ENCODE results near the gene CORO6. TPM values are rescaled to one million over a fixed set of nuclear protein-coding genes. Genes with fewer than 3 reads are reported as not detected.
A peak's percentile ranks its signal among the peaks of the same experiment; 100 is the strongest.

CORO6 gene
- total RNA-seq, 5 donors from 2014 or later (not counting 1 experiment from before 2014, with no cell fraction given), result 2.4 to 4.1 (median 3.6) TPM

DNA sequence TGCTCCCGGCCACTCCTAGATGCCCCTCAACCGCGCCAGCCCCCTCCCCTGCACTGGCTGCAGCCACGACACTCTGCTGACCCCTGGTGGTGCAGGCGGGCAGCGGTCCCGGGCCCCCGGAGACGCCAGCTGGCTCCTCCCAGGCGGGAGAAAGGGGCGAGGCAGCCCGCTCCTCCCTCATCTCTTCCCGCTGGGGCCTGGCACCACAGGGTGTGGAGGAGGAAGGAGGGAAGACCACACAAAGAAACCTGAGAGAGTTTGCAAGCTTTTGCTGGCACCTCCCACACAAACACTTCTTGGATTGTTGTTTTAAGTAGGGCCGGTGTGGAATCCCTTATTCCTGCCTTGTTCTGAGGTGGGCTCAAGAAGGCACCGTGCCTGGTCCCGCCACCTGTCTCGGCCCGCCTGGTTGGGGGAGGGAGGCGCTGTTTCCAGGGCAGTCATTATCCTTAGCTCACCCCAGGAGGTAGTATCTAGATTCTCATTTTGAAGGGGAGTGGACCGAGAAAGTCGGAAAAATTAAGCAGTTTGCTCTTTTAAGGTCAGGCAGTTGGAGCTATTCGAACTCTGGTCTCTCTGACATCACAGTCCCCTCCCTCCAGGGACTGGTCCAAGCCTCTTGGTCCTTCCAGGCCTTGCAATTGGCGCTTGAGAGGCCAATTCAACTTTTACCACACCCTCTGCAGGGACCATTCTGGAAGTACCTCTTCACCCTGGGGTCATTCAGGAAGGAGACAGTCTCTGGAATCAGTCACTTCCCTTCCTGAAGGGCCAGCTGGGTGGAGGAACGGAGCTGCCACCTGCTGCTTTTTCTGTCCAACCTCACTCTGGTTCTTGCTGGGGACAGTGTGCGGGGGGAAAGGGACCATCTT lies 30.7 kb downstream of the CORO6 start:
- ChIA-PET POLR2A (no interaction called here), CTCF (interaction anchor here in 1 of 2 donors (0.6 to 4.4 kb wide), 4 partner anchors 11 to 222 kb away, joined by 3 to 56 read pairs (median 5); no protein-coding TSS in a partner anchor)
- no peaks in the 10 kb centered on the region for H3K27me3 Mint-ChIP-seq
- peaks cover 31 to 65% of the 10 kb centered on the region in 2 experiments for H3K4me1 ChIP-seq (ENCODE audit: control insufficient read depth in 1 of 2, extremely low read depth in 1 of 2, insufficient read depth in 2 of 2, low read length in 2 of 2)
- no peaks in the 10 kb centered on the region for H3K9me3 ChIP-seq
- H3K4me3 ChIP-seq (ENCODE audit: control insufficient read depth in 1 of 2, extremely low read depth in 1 of 2, low read length in 1 of 2), result peak overlapping the region in 1 of 2 donors; percentile 16
- peak overlapping the region; percentile 81 to 83 (median 83) for H3K4me3 Mint-ChIP-seq
- H3K27ac ChIP-seq (ENCODE audit: low read length), result no peak overlapping the region
- H3K27me3 ChIP-seq (replicated peaks in 1 of 2; ENCODE audit: control insufficient read depth in 2 of 2, extremely low read depth in 1 of 2, insufficient read depth in 2 of 2, low read length in 1 of 2), result peaks cover 0 to 21% of the 10 kb centered on the region in 2 experiments
- peak in 30 of 35 experiments; percentile 29 to 81 (median 60) for DNase-seq
- no peaks in the 10 kb centered on the region for H3K36me3 ChIP-seq (ENCODE audit: control insufficient read depth in 2 of 2, extremely low read depth in 1 of 2, insufficient read depth in 1 of 2, low read length in 1 of 2)
- ATAC-seq (replicated peaks in 1 of 4), result peak; percentile 32 to 45 (median 32)
- WGBS (ENCODE audit: insufficient coverage), result 53% methylated on average over 4 of the region's 25 CpGs
- peak overlapping the region; percentile 72 to 91 for H3K27ac Mint-ChIP-seq
- H3K36me3 Mint-ChIP-seq, result no peaks in the 10 kb centered on the region
- no peaks in the 10 kb centered on the region for H3K9me3 Mint-ChIP-seq
- peaks cover 39 to 50% (median 46%) of the 10 kb centered on the region in 3 donors for H3K4me1 Mint-ChIP-seq

DNA sequence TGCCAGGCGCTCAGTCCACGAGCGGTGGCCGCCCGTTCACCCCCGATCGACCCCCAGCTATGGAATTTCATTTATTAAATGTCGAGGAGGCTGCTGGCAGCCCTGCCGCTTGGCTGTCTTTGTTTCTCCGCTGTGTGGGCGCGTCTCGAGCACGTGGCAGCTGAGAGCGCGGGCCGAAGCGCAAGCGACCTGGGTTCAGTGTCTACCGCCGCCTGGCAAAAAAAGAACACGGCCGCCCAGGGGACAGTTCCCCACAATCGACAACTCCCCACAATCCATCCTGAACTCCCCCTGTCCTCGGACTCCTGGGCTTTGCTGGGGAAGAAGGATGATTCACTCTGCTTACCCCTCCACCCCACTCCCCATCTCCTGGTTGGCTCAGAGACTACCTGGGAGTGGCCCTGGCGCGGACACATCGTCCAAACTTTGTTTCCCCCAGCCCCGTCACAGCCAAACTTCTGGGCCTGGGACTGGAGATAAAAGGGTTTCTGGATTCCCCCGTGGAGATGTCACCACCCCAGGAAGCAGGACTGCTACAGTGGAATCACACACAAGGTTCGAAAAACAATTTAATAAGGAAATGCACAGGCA lies 31.5 kb downstream of the CORO6 start:
- Histone ChIP-seq H3K27me3 (replicated peaks in 1 of 2; ENCODE audit: control insufficient read depth in 2 of 2, extremely low read depth in 1 of 2, insufficient read depth in 2 of 2, low read length in 1 of 2) (peaks cover 0 to 21% of the 10 kb centered on the region in 2 experiments), H3K9me3 (no peaks in the 10 kb centered on the region), H3K36me3 (ENCODE audit: control insufficient read depth in 2 of 2, extremely low read depth in 1 of 2, insufficient read depth in 1 of 2, low read length in 1 of 2) (no peaks in the 10 kb centered on the region), H3K4me3 (ENCODE audit: control insufficient read depth in 1 of 2, extremely low read depth in 1 of 2, low read length in 1 of 2) (peak overlapping the region in 1 of 2 donors; percentile 16), H3K4me1 (ENCODE audit: control insufficient read depth in 1 of 2, extremely low read depth in 1 of 2, insufficient read depth in 2 of 2, low read length in 2 of 2) (peaks cover 31 to 72% of the 10 kb centered on the region in 2 experiments), H3K27ac (ENCODE audit: low read length) (no peak overlapping the region)
- peak overlapping the region; percentile 72 to 91 for H3K27ac Mint-ChIP-seq
- no peaks in the 10 kb centered on the region for H3K27me3 Mint-ChIP-seq
- no peaks in the 10 kb centered on the region for H3K36me3 Mint-ChIP-seq
- peak overlapping the region; percentile 81 to 83 (median 83) for H3K4me3 Mint-ChIP-seq
- no peaks in the 10 kb centered on the region for H3K9me3 Mint-ChIP-seq
- WGBS (ENCODE audit: insufficient coverage), result 16% methylated on average over 18 of the region's 31 CpGs
- H3K4me1 Mint-ChIP-seq, result peaks cover 45 to 57% (median 54%) of the 10 kb centered on the region in 3 donors
- DNase-seq (peak in 4 of 35 experiments; percentile 25 to 49 (median 35)), ATAC-seq (replicated peaks in 1 of 4) (no peak)
- CTCF ChIA-PET, result interaction anchor here (0.6 to 4.4 kb wide), 9 partner anchors 10 to 1233 kb away, joined by 3 to 56 read pairs (median 4); partner anchors contain the start of gene CRLF3 (in 1 of the 2)
- POLR2A ChIA-PET, result interaction anchor here in 1 of 2 donors (0.6 kb wide), 1 partner anchor 126 kb away, joined by 3 read pairs; no protein-coding TSS in a partner anchor

DNA sequence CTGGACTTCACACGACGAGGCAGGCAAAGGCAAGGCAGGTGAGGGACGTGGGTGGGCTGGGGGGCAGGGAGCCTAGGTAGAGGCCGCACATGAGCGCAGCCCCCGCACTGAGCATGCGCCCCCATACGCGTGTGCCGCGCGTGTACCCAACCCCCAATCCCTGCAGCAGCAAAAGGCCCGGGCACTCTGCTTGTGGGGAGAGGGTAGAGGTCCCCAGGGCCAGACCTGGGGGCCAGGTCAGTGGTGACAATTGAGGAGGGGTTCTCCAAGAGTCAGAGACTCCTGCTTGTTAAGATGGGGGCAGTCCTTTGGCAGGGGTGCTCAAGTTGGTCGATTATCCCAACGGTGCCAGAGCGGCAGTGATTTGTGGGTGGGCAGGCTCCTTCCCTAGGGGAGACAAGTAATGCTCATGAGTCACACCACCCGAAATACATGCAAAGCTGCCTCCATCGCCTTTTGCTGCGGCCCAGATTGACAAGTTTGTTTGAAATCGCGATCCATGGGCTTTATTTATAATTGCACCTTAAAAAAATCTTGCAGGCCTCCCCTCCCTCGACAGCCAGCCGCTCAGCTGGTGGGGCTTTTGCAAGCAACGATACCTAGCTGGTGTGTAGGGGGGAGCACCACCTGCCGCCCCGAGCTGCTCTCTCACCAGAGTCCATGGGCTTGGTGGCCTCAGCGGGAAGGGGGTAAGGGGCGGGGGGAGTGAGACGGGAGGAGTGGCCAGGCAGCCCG lies 32.1 kb downstream of the CORO6 start:
- 52% methylated on average over 14 of the region's 30 CpGs for WGBS (ENCODE audit: insufficient coverage)
- Histone ChIP-seq H3K27me3 (replicated peaks in 1 of 2; ENCODE audit: control insufficient read depth in 2 of 2, extremely low read depth in 1 of 2, insufficient read depth in 2 of 2, low read length in 1 of 2) (peaks cover 0 to 20% of the 10 kb centered on the region in 2 experiments), H3K4me3 (ENCODE audit: control insufficient read depth in 1 of 2, extremely low read depth in 1 of 2, low read length in 1 of 2) (peak overlapping the region; percentile 77 to 78), H3K4me1 (ENCODE audit: control insufficient read depth in 1 of 2, extremely low read depth in 1 of 2, insufficient read depth in 2 of 2, low read length in 2 of 2) (peaks cover 34 to 73% of the 10 kb centered on the region in 2 experiments), H3K27ac (ENCODE audit: low read length) (peak overlapping the region; percentile 60), H3K36me3 (ENCODE audit: control insufficient read depth in 2 of 2, extremely low read depth in 1 of 2, insufficient read depth in 1 of 2, low read length in 1 of 2) (no peaks in the 10 kb centered on the region), H3K9me3 (no peaks in the 10 kb centered on the region)
- peak in 3 of 35 experiments; percentile 15 to 42 (median 27) for DNase-seq
- POLR2A ChIA-PET, result interaction anchor here in 1 of 2 donors (0.6 kb wide), 1 partner anchor 126 kb away, joined by 3 read pairs; no protein-coding TSS in a partner anchor
- ATAC-seq (replicated peaks in 1 of 4), result no peak
- peaks cover 52 to 64% (median 60%) of the 10 kb centered on the region in 3 donors for H3K4me1 Mint-ChIP-seq
- no peaks in the 10 kb centered on the region for H3K9me3 Mint-ChIP-seq
- no peaks in the 10 kb centered on the region for H3K36me3 Mint-ChIP-seq
- CTCF ChIA-PET, result interaction anchor here (0.6 to 4.4 kb wide), 8 partner anchors 9 to 1234 kb away, joined by 3 to 56 read pairs (median 4); partner anchors contain the start of gene CRLF3 (in 1 of the 2)
- H3K4me3 Mint-ChIP-seq, result peak overlapping the region; percentile 81 to 83 (median 83)
- no peaks in the 10 kb centered on the region for H3K27me3 Mint-ChIP-seq
- peak overlapping the region; percentile 89 to 91 for H3K27ac Mint-ChIP-seq

- Mint-ChIP-seq H3K4me1 (peaks cover 58 to 70% (median 69%) of the 10 kb centered on the region in 3 donors), H3K4me3 (peak within 1 kb of the TSS; percentile 87 to 93 (median 89)), H3K9me3 (no peaks in the 10 kb centered on the region), H3K27ac (peak within 1 kb of the TSS; percentile 92 to 94), H3K36me3 (no peaks in the 10 kb centered on the region), H3K27me3 (no peaks in the 10 kb centered on the region)
- DNase-seq, result peak; percentile 68 to 93 (median 81)
- ATAC-seq (replicated peaks in 1 of 4), result peak; percentile 81 to 88 (median 84)
- ChIA-PET POLR2A (no interaction called here), CTCF (no interaction called here)
- peak within 1 kb of the TSS; percentile 60 for H3K27ac ChIP-seq (ENCODE audit: low read length)
- H3K9me3 ChIP-seq, result no peaks in the 10 kb centered on the region
- under 1% methylated on average over 47 of the region's 70 CpGs for WGBS (ENCODE audit: insufficient coverage)
- H3K27me3 ChIP-seq (replicated peaks in 1 of 2; ENCODE audit: control insufficient read depth in 2 of 2, extremely low read depth in 1 of 2, insufficient read depth in 2 of 2, low read length in 1 of 2), result peaks cover 0 to 12% of the 10 kb centered on the region in 2 experiments
- peak within 1 kb of the TSS; percentile 78 to 80 for H3K4me3 ChIP-seq (ENCODE audit: control insufficient read depth in 1 of 2, extremely low read depth in 1 of 2, low read length in 1 of 2)
- H3K4me1 ChIP-seq (ENCODE audit: control insufficient read depth in 1 of 2, extremely low read depth in 1 of 2, insufficient read depth in 2 of 2, low read length in 2 of 2), result peaks cover 38 to 81% of the 10 kb centered on the region in 2 experiments
- no peaks in the 10 kb centered on the region for H3K36me3 ChIP-seq (ENCODE audit: control insufficient read depth in 2 of 2, extremely low read depth in 1 of 2, insufficient read depth in 1 of 2, low read length in 1 of 2)
These were observed 32.9 kb downstream of the CORO6 start, which contains the start of gene GIT1 for GRCh38 chr17:29589524-29590410. TSS of gene GIT1 (minus strand) at chr17:29589648. CDS start at chr17:29589378, 270 bp downstream.

DNA sequence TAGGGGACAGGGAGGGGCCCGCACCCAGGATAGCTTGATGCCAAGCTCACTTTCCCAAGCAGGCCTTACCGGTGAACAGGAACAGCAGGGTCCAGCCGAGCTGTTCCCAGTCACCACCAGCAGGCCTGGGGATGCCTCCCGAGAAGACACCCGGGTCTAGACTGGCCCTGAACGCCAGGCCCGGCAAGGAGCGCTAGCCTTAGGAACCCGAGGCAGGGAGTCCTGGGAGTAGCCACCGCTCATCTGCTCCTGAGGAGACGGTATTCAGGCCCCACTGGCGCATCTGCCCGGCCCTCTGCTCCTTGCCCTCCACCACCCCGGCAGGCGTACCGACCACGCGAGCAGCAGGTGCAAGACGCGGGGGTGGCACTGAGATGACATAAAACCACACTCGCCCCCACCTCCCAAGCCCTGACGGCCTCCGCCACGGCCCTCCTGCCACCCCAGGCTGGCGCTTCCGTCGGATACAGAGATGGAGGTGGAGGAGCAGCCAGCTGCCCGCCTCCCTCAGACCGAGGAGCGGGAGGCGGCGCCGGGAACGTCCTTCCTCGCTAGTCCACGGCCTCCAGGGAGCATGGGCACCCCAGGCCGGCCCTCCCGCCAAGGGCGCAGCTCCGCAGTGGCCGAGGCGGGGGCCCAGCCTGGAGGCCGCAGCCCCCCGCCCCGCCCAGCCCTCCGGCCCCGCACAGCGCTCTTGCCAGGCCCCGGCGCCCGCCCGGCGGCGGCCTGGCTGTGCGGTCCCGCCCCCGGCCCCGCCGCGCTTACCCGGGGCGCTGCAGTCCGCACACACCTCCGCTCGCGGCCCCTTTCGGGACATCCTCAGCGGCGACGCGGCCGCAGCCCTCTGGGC lies 33.9 kb downstream of the CORO6 start:
- Mint-ChIP-seq H3K27me3 (no peaks in the 10 kb centered on the region), H3K27ac (peak overlapping the region; percentile 92 to 94), H3K4me1 (peaks cover 67 to 75% (median 75%) of the 10 kb centered on the region in 3 donors), H3K9me3 (no peaks in the 10 kb centered on the region), H3K36me3 (no peaks in the 10 kb centered on the region), H3K4me3 (peak overlapping the region; percentile 87 to 93 (median 89))
- Histone ChIP-seq H3K27ac (ENCODE audit: low read length) (peak overlapping the region; percentile 11), H3K9me3 (no peaks in the 10 kb centered on the region), H3K4me3 (ENCODE audit: control insufficient read depth in 1 of 2, extremely low read depth in 1 of 2, low read length in 1 of 2) (peak overlapping the region; percentile 75 to 80), H3K4me1 (ENCODE audit: control insufficient read depth in 1 of 2, extremely low read depth in 1 of 2, insufficient read depth in 2 of 2, low read length in 2 of 2) (peaks cover 38 to 84% of the 10 kb centered on the region in 2 experiments), H3K36me3 (ENCODE audit: control insufficient read depth in 2 of 2, extremely low read depth in 1 of 2, insufficient read depth in 1 of 2, low read length in 1 of 2) (no peaks in the 10 kb centered on the region), H3K27me3 (replicated peaks in 1 of 2; ENCODE audit: control insufficient read depth in 2 of 2, extremely low read depth in 1 of 2, insufficient read depth in 2 of 2, low read length in 1 of 2) (peaks cover 0 to 2% of the 10 kb centered on the region in 2 experiments)
- ATAC-seq (replicated peaks in 1 of 4), result peak; percentile 12 to 37 (median 25)
- ChIA-PET CTCF (interaction anchor here in 1 of 2 donors (1.2 to 2.0 kb wide), 2 partner anchors 28 to 32 kb away, joined by 4 to 10 read pairs; no protein-coding TSS in a partner anchor), POLR2A (no interaction called here)
- peak in 14 of 35 experiments; percentile 8 to 62 (median 38) for DNase-seq
- WGBS (ENCODE audit: insufficient coverage), result under 1% methylated on average over 70 of the region's 72 CpGs

All from T-cell (primary cell).